SJCRH30 (cell line): ENCODE results near the gene FAM171A1. TPM values are rescaled to one million over a fixed set of nuclear protein-coding genes. Genes with fewer than 3 reads are reported as not detected.
"Not testable (repeated sequence)": the region's sequence is repeated elsewhere in the genome, so short reads cannot be mapped to it uniquely, and the experiment has no call there.

Experiments used
- DNase-seq, 2 experiments: peaks; one replicate each; pipeline ENCODE4 v3.0.0-alpha.2; 2015 to 2020
- H3K27ac ChIP-seq: fragments of 250-450 bp; sonication (Bioruptor Pico); 2 replicates; pipeline ENCODE4 v1.5.1; 2020; ENCODE audit warnings: mild to moderate bottlenecking, moderate library complexity
- H3K27me3 ChIP-seq: fragments of 250-450 bp; sonication (Bioruptor Pico); 2 replicates; pipeline ENCODE4 v1.5.1; 2020; ENCODE audit warnings: mild to moderate bottlenecking, moderate library complexity
- H3K36me3 ChIP-seq: fragments of 250-450 bp; sonication (Bioruptor Pico); 2 replicates; pipeline ENCODE4 v1.5.1; 2020; ENCODE audit warnings: mild to moderate bottlenecking, moderate library complexity
- H3K4me1 ChIP-seq: fragments of 250-450 bp; sonication (Bioruptor Pico); 2 replicates; pipeline ENCODE4 v1.5.1; 2020; ENCODE audit warnings: mild to moderate bottlenecking, moderate library complexity
- H3K4me3 ChIP-seq: fragments of 250-450 bp; sonication (Bioruptor Pico); 2 replicates; pipeline ENCODE4 v1.5.1; 2020; ENCODE audit warnings: mild to moderate bottlenecking, moderate library complexity
- H3K9me3 ChIP-seq: fragments of 250-450 bp; sonication (Bioruptor Pico); replicated peaks from 2 replicates; pipeline ENCODE4 v1.5.1; 2020; ENCODE audit warnings: mild to moderate bottlenecking, moderate library complexity
- total RNA-seq: library from RNA; depleted of rRNA; stranded (reverse); fragments of >200 nt; shearing (Covaris generic); gene quantifications from 2 replicates; pipeline ENCODE4 v1.2.3, GENCODE V29; 2014

The FAM171A1 gene
- total RNA-seq, 1 experiment from 2014 or later, result 22.3 TPM

- Histone ChIP-seq H3K27ac (no peak overlapping the region), H3K4me1 (peaks cover 5% of the 10 kb centered on the region; the same call in 1 of the 2 replicates), H3K4me3 (no peak overlapping the region), H3K36me3 (no peaks in the 10 kb centered on the region), H3K27me3 (no peaks in the 10 kb centered on the region), H3K9me3 (no peaks in the 10 kb centered on the region)
- no peak for DNase-seq
Measured at GRCh38 chr10:15225511-15225910, 145.6 kb downstream of the FAM171A1 start.

GRCh38 chr10:15224948-15225347 is 146.1 kb downstream of the FAM171A1 start:
- H3K4me1 ChIP-seq, result peaks cover 9% of the 10 kb centered on the region; the same call in 1 of the 2 replicates
- no peaks in the 10 kb centered on the region for H3K36me3 ChIP-seq
- no peak overlapping the region for H3K4me3 ChIP-seq
- DNase-seq, result no peak
- H3K27ac ChIP-seq, result no peak overlapping the region
- no peaks in the 10 kb centered on the region for H3K27me3 ChIP-seq
- H3K9me3 ChIP-seq, result no peaks in the 10 kb centered on the region

- Histone ChIP-seq H3K36me3 (no peaks in the 10 kb centered on the region), H3K4me3 (no peak overlapping the region), H3K27me3 (no peaks in the 10 kb centered on the region), H3K9me3 (no peaks in the 10 kb centered on the region), H3K27ac (no peak overlapping the region), H3K4me1 (peaks cover 9% of the 10 kb centered on the region; the same call in 1 of the 2 replicates)
- DNase-seq, result no peak
Measured at GRCh38 chr10:15223174-15223573, 147.9 kb downstream of the FAM171A1 start.

- Histone ChIP-seq H3K9me3 (no peaks in the 10 kb centered on the region), H3K27ac (no peak overlapping the region), H3K27me3 (no peaks in the 10 kb centered on the region), H3K4me3 (no peak overlapping the region), H3K36me3 (no peaks in the 10 kb centered on the region), H3K4me1 (peaks cover 9% of the 10 kb centered on the region; the same call in 1 of the 2 replicates)
- no peak for DNase-seq
Measured at GRCh38 chr10:15222511-15222910, 148.6 kb downstream of the FAM171A1 start.

GRCh38 chr10:15220445-15220844 is 150.6 kb downstream of the FAM171A1 start:
- H3K27me3 ChIP-seq, result no peaks in the 10 kb centered on the region
- H3K27ac ChIP-seq, result no peak overlapping the region
- peaks cover 9% of the 10 kb centered on the region; the same call in 1 of the 2 replicates for H3K4me1 ChIP-seq
- DNase-seq, result peak; percentile 39 to 54
- no peaks in the 10 kb centered on the region for H3K36me3 ChIP-seq
- no peaks in the 10 kb centered on the region for H3K9me3 ChIP-seq
- H3K4me3 ChIP-seq, result no peak overlapping the region

GRCh38 chr10:15216700-15217099 is 154.4 kb downstream of the FAM171A1 start:
- no peak for DNase-seq
- no peak overlapping the region for H3K27ac ChIP-seq
- no peaks in the 10 kb centered on the region for H3K27me3 ChIP-seq
- peaks cover 9% of the 10 kb centered on the region; the same call in 1 of the 2 replicates for H3K4me1 ChIP-seq
- no peaks in the 10 kb centered on the region for H3K9me3 ChIP-seq
- H3K36me3 ChIP-seq, result no peaks in the 10 kb centered on the region; the same call in 1 of the 2 replicates
- no peak overlapping the region for H3K4me3 ChIP-seq

- H3K27me3 ChIP-seq, result no peaks in the 10 kb centered on the region
- no peaks in the 10 kb centered on the region for H3K9me3 ChIP-seq
- H3K4me1 ChIP-seq, result no peaks in the 10 kb centered on the region
- H3K36me3 ChIP-seq, result no peaks in the 10 kb centered on the region; the same call in 1 of the 2 replicates
- H3K27ac ChIP-seq, result no peak overlapping the region
- H3K4me3 ChIP-seq, result no peak overlapping the region
- no peak for DNase-seq
Measured at GRCh38 chr10:15214237-15214636, 156.9 kb downstream of the FAM171A1 start.

- Histone ChIP-seq H3K4me1 (no peaks in the 10 kb centered on the region), H3K4me3 (no peak overlapping the region)
Measured at GRCh38 chr10:15213461-15213861, 157.6 kb downstream of the FAM171A1 start.

GRCh38 chr10:15211464-15211979 is 159.6 kb downstream of the FAM171A1 start:
- H3K4me3 ChIP-seq, result no peak overlapping the region
- no peaks in the 10 kb centered on the region for H3K27me3 ChIP-seq
- H3K9me3 ChIP-seq, result no peaks in the 10 kb centered on the region
- DNase-seq, result no peak
- no peaks in the 10 kb centered on the region for H3K4me1 ChIP-seq
- no peak overlapping the region for H3K27ac ChIP-seq
- no peaks in the 10 kb centered on the region; the same call in 1 of the 2 replicates for H3K36me3 ChIP-seq

More at GRCh38 chr10:15213461-15213861, 157.6 kb downstream of the FAM171A1 start:
- no peak overlapping the region for H3K27ac ChIP-seq
- H3K27me3 ChIP-seq, result no peaks in the 10 kb centered on the region
- no peaks in the 10 kb centered on the region for H3K9me3 ChIP-seq
- H3K36me3 ChIP-seq, result no peaks in the 10 kb centered on the region; the same call in 1 of the 2 replicates
- DNase-seq, result no peak

- DNase-seq, result no peak
- no peaks in the 10 kb centered on the region for H3K9me3 ChIP-seq
- no peak overlapping the region for H3K4me3 ChIP-seq
- H3K27me3 ChIP-seq, result no peaks in the 10 kb centered on the region
- H3K4me1 ChIP-seq, result no peaks in the 10 kb centered on the region
- H3K36me3 ChIP-seq, result no peaks in the 10 kb centered on the region; the same call in 1 of the 2 replicates
- no peak overlapping the region for H3K27ac ChIP-seq
Measured at GRCh38 chr10:15210521-15210920, 160.6 kb downstream of the FAM171A1 start.

- Histone ChIP-seq H3K27me3 (no peaks in the 10 kb centered on the region), H3K36me3 (no peaks in the 10 kb centered on the region; the same call in 1 of the 2 replicates)
Measured at GRCh38 chr10:15209827-15210509, 161.1 kb downstream of the FAM171A1 start.

GRCh38 chr10:15208221-15208620 is 162.9 kb downstream of the FAM171A1 start:
- Histone ChIP-seq H3K9me3 (no peaks in the 10 kb centered on the region), H3K36me3 (no peaks in the 10 kb centered on the region; the same call in 1 of the 2 replicates), H3K27me3 (no peaks in the 10 kb centered on the region), H3K27ac (no peak overlapping the region), H3K4me3 (no peak overlapping the region), H3K4me1 (no peaks in the 10 kb centered on the region)
- DNase-seq, result no peak

More at GRCh38 chr10:15209827-15210509, 161.1 kb downstream of the FAM171A1 start:
- H3K9me3 ChIP-seq, result no peaks in the 10 kb centered on the region
- H3K4me1 ChIP-seq, result no peaks in the 10 kb centered on the region
- no peak overlapping the region for H3K4me3 ChIP-seq
- H3K27ac ChIP-seq, result no peak overlapping the region
- DNase-seq, result peak; percentile 80 to 87

GRCh38 chr10:15207410-15207809 is 163.7 kb downstream of the FAM171A1 start:
- H3K36me3 ChIP-seq, H3K27ac ChIP-seq, H3K4me1 ChIP-seq, H3K27me3 ChIP-seq, DNase-seq, H3K9me3 ChIP-seq, H3K4me3 ChIP-seq: not testable (repeated sequence)

- Histone ChIP-seq H3K4me1 (peaks cover 29% of the 10 kb centered on the region), H3K36me3 (no peaks in the 10 kb centered on the region), H3K9me3 (no peaks in the 10 kb centered on the region), H3K27ac (peak overlapping the region; percentile 81), H3K4me3 (no peak overlapping the region), H3K27me3 (no peaks in the 10 kb centered on the region)
- DNase-seq, result no peak
Measured at GRCh38 chr10:15202639-15203038, 168.4 kb downstream of the FAM171A1 start.

GRCh38 chr10:15202301-15202621 is 168.8 kb downstream of the FAM171A1 start:
- not testable (repeated sequence) for H3K36me3 ChIP-seq, H3K9me3 ChIP-seq, H3K27me3 ChIP-seq, DNase-seq
- Histone ChIP-seq H3K27ac (peak overlapping the region; percentile 81), H3K4me3 (peak overlapping the region; percentile 11; the same call in 1 of the 2 replicates), H3K4me1 (peaks cover 29% of the 10 kb centered on the region)
